HG03060 (cell line): Measurements from ENCODE around the gene C3orf22.

Source experiments
- ATAC-seq: cut with Tn5 transposase; IDR thresholded peaks from one replicate; pipeline ENCODE4 v1.9.1; 2021; ENCODE audit warnings: low read depth, moderate number of reproducible peaks; ENCODE audit not compliant: unreplicated experiment

The C3orf22 gene

GRCh38 chr3:126516152-126516935 lies 42.4 kb downstream of the C3orf22 start:
- no peak for ATAC-seq

DNA sequence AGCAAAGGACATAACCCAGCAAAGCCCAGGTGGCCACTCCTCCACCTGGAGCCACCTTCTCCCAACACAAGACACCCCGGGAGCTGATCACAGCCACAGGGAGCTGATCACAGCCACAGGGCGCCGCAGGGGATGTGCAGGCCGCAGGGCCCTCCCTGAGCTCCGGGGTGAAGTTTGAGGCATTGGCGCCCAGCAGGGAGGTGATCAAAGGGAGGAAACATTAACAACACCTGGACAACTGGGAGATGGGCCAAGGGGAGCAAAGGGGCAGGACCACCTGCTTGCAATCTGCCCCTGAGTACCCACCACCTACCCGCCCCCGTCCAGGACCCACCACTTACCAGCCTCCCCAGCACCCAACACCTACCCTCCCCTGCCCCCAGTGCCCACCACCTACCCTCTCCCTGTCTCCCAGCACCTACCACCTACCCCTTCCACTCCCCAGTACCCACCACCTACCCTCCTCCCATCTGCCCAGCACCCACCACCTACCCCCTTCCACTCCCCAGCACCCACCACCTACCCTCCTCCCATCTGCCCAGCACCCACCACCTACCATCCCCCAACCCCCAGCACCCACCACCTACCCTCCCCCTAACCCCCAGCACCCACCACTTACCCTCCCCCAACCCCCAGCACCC lies 43.5 kb downstream of the C3orf22 start:
- no peak for ATAC-seq

DNA sequence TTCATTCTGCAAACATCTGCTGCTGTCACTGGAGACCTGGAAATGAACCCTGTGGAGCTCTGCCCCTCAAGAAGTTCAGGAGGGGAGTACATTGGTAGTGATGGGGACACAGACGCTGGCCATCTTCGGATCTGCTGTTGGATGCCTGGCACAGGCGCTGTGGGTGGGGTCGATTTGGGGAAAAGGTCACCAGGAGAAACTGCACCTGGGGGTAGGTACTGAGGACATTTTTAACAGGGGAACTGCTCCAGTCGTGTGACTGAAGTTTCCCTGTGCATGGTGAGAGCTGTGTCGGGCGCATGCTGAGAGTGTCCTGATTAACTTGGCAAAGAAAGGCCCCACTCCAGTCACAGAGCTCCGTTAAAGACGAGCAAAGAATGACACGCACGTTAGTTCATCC lies 44.6 kb downstream of the C3orf22 start:
- ATAC-seq, result no peak

- ATAC-seq, result no peak
Observed at GRCh38 chr3:126512916-126513650, 45.6 kb downstream of the C3orf22 start.

- no peak for ATAC-seq
Observed at GRCh38 chr3:126512026-126512425, 46.7 kb downstream of the C3orf22 start.

- ATAC-seq, result no peak
Observed at GRCh38 chr3:126511291-126511690, 47.4 kb downstream of the C3orf22 start.

GRCh38 chr3:126510308-126510910 lies 48.3 kb downstream of the C3orf22 start:
- ATAC-seq, result no peak

GRCh38 chr3:126509597-126510307 lies 49.0 kb downstream of the C3orf22 start:
- ATAC-seq, result no peak

DNA sequence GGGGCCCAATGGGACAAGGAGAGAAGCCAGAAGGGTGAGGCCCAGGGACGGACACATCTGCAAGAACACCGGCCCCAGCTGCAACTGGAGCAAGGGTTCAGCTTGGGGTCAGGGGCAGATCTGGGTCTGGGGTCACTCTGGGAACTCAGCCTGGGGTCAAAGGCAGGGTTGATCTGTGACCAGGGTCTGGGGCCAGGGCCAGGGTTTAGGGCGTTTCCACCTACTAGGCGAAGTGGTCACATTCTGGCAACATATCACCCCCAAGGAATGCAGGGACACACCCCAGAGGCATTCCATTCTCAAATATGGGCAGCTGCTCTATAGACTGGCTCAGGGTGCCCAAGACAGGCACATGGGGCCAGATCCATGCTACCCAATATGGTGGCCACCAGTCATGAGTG lies 50.2 kb downstream of the C3orf22 start:
- no peak for ATAC-seq

DNA sequence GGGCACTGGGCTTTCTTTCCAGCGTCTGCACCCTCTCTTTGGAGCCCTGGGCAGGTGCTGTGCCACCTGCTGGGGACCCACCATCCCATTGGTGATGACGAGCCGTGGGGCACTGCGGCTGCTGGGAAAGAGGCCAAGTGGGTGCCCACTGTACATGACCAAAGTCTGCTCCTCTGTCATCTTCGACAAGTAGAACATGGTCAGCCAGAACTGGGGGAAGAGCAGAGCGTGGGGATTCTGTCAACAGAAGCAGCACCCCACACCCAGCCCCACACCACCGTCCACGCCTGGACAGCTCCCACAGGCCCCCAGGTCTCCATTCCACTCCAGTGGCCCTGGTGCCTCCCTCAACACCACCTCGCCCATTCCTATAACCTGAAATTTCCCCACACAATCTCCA lies 50.8 kb downstream of the C3orf22 start:
- ATAC-seq, result no peak

- ATAC-seq, result no peak
Observed at GRCh38 chr3:126503701-126504100, 55.0 kb downstream of the C3orf22 start.

DNA sequence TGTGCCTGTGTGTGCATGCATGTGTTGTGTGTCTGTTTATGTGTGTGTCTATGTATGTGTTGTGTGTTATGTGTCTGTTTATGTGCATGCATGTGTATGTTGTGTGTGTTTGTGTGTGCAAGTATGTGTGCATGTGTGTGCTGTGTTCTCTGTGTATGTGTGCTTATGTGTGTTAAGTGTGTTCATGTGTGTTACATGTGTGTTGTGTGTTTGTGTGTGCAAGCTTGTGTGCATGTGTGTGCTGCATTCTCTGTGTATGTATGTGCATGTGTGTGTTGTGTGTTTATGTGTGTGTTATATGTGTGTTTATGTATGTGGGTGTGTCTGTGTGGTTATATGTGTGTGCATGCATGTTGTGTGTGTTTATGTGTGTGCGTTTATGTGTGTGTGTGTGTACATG lies 56.1 kb downstream of the C3orf22 start:
- no peak for ATAC-seq

DNA sequence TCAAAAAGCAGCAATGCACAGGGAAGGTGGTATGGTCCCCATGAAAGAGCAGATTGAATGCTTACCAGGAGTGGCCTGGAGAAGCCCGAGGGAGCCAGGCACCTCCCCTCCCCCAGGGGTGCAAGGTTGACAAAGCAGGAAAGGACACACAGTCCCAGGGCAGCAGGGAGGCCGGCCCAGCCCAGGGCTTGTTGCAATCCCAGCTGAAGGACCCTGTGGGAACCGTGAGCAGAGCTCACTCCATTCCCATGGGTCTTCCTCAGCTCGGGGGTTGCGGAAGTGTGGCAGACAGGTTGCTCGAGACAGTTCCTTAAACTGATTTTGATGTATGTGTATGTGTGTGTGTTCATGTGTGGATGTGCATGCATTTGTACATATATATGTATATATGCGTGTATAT lies 57.0 kb downstream of the C3orf22 start:
- no peak for ATAC-seq

GRCh38 chr3:126501054-126501453 lies 57.7 kb downstream of the C3orf22 start:
- no peak for ATAC-seq

GRCh38 chr3:126500016-126500415 lies 58.7 kb downstream of the C3orf22 start:
- no peak for ATAC-seq
